NCI-H2196 treated with DMSO at 0.1 percent for 48 hours (cell line): Measurements from ENCODE around the gene ZNF219.
"Not testable (repeated sequence)": the region's sequence is repeated elsewhere in the genome, so short reads cannot be mapped to it uniquely, and the experiment has no call there.

Experiments
- DNase-seq: peaks from one replicate; lab custom pipeline; 2025; ENCODE audit not compliant: unreplicated experiment; lab: John Stamatoyannopoulos, UW

Gene ZNF219

DNA sequence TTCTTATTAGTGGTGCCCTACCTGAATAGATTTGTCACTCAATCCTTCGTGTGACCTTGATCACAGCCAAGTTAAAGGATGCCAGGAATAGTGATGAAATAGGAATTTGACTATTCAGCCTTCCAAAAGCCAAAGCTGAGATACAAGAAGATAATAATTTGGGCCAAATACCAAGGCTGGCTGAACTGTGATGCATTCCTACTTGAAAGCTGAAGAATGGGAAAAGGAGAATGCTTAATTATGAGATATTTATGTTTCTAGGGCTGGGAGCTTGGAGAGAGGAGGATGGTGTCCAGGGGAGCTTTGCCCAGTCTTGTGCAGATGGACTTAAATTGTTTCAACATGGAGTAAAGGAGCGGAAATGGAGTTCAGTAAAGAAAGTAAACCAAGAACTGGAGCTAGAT is 51.1 kb downstream of the ZNF219 start:
- no peak for DNase-seq

DNA sequence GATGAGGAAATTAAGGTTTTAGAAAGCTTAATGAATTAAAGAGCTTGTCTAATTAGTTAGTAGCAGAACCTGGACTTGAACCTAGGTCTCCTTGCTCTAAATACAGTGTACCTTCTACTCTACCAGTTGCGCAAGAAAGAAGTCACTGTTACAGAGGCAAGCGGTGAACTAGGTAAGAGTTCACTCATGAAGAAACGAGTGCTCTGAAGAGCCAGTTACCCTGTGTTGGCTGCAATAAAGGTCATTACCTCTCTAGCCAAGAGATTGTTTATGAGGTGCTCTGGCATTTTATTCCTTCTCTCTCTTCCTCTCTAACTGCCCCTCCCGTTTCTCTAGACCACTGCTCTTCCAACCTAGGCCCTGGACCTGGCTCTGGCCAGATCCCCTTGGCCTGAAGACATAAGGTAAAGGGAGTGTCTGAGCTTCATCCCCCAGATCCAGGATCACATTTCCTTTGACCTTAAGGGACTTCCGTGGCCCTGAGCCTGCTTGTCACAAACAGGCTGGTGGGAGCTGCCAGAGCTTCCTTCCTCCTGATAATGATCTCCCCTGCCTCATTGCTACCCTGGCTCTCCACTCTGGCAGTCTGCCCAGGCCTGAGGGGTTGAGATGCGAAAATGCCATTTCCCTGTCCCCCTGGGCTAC is 54.4 kb downstream of the ZNF219 start:
- DNase-seq = no peak

DNA sequence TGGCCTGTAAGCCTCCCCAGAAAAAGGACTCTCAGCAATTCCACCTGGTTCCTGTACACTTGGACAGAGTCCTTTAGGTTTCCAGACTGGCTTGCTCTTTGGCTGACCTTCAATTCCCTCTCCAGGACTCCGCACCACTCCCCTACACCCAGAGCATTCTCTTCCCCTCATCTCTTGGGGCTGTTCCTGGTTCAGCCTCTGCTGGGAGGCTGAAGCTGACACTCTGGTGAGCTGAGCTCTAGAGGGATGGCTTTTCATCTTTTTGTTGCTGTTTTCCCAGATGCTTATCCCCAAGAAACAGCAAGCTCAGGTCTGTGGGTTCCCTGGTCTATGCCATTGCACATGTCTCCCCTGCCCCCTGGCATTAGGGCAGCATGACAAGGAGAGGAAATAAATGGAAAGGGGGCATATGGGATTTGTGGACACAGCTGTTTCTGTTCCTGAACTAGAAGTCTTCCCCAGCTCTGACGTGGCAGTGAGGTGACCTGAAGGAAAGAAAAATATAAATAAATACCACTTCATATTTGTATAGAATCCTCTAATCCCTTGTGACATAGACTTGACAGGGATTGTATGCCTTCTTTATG is 55.0 kb downstream of the ZNF219 start:
- no peak for DNase-seq

DNA sequence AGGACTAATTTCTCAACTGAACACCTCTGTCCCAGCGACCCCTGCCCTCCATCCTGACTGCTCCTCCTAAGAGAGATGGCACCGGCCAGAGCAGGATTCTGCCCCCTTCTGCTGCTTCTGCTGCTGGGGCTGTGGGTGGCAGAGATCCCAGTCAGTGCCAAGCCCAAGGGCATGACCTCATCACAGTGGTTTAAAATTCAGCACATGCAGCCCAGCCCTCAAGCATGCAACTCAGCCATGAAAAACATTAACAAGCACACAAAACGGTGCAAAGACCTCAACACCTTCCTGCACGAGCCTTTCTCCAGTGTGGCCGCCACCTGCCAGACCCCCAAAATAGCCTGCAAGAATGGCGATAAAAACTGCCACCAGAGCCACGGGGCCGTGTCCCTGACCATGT is 55.5 kb downstream of the ZNF219 start:
- no peak for DNase-seq

GRCh38 chr14:21041676-21042433 is 56.6 kb downstream of the ZNF219 start, which contains the start of gene RNASE7:
RNASE7 (plus strand) TSS chr14:21042362; CDS start chr14:21042993, 631 bp downstream.
- DNase-seq = no peak

DNA sequence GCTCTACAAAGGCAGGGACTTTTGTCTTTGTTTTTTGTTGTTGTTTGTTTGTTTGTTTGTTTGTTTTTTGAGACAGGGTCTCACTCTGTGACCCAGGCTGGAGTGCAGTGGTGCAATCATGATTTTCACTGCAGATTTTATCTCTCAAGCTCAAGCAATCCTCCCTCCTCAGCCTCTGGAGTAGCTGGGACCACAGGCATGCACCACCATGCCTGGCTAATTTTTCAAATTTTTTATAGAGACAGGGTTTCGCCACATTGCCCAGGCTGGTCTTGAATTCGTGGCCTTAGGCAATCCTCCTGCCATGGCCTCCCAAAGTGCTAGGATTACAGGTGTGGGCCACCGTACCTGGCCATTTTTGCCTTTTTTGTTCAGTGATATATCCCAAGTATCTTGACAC is 57.5 kb downstream of the ZNF219 start:
- DNase-seq = not testable (repeated sequence)

GRCh38 chr14:21040370-21040925 is 58.0 kb downstream of the ZNF219 start:
- no peak for DNase-seq
